Stimulated activated CD4-positive, alpha-beta T cell treated with anti-CD3 and anti-CD28 coated beads, Interleukin-4, amount 100 ng/mL, for 48 hours (primary cell): ENCODE measurements around the gene C2orf92.
"Not testable (repeated sequence)": the region's sequence is repeated elsewhere in the genome, so short reads cannot be mapped to it uniquely, and the experiment has no call there.

ENCODE experiments used
- DNase-seq, 2 donors: peaks; one replicate each; pipeline ENCODE4 v3.0.0-alpha.2; 2020; ENCODE audit warnings: low read depth in 2 of 2

The C2orf92 gene

DNA sequence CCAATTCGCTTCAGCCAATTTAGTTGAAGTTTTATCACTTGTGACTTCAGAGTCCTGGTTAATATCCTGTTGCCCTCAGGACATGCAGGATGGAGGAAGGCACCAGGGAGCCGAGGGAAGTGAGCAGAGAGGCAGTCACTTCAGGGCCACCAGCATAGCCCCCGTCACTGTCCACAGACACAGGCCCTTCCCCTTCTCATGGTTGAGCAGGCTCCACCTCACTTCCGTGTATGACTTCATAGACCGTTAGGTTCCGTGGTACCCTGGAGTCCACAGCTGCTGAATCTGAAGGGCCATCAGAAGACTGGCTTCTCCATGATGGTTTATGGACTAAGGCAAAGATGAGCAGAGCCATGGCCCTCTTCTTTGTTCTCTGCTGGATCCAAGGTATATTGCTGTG lies at the start of gene C2orf92:
Gene C2orf92, plus strand, starts transcription at position 266 of the 400 bp plus-strand sequence. Its CDS starts 76 bp downstream, at position 342.
- DNase-seq = no peak

DNA sequence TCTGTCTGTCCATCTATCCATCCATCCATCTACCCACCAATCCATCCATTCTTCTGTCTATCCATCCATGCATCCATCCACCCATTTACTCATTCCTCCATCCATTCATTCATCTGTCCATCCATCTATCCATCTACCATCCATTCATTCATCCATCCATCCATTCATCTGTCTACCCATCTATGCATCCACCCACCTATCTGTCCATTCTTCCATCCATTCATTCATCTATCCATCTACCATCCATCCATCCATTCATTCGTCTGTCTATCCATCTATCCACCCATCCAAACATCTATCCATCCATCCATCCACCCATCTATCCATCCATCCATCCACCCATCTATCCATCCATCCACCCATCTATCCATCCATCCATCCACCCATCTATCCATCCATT lies 49.0 kb upstream of the C2orf92 start:
- not testable (repeated sequence) for DNase-seq

DNA sequence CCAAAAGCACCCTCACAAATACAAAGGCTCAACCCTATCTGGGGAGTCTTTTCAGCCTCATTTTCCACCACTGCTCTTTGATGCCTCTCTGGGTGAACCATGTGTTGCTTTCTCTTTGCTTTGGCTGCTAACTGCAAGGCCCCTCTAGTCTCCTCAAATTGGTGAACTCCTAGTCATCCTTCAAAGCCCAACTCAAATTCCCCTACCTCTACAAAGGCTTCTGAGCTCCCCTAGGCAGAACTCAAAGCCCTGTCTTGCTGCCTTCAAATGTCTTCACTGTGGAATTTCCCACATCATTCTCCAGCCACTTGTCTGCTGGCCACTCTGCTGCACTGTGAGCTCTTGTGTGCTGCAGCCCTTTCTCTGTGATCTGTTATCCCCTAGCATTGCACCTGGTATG lies 46.5 kb upstream of the C2orf92 start:
- not testable (repeated sequence) for DNase-seq

DNA sequence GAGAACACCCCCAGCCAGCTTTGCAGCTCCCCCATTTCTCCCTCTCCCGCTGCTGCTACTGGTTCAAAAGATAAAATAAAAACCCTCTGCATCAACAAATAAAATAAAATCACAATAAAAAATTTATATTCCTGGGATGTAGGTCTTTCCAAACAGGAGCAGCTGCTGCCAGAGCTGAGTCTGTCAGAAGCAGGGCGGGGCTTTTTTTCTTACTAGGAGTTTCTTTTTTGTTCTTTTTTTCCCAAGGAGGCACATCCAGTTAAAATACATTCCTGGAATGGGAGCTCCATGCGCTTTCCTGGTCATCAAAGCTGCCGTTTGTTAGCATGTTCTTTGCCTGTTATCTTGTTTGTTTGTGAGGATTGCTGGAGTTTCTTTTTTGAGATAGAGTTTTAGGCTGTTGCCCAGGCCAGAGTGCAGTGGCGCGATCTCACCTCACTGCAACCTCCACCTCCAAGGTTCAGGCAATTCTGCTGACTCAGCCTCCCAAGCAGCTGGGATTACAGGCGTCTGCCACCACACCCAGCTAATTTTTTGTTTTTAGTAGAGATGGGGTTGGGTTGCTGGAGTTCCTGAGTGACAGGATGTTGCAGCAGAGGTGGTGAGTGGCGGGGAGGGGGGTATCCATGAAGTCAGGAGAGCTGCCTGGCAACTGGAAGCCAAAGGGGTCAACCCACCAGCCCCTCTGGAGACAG lies 44.0 kb upstream of the C2orf92 start:
- not testable (repeated sequence) for DNase-seq

DNA sequence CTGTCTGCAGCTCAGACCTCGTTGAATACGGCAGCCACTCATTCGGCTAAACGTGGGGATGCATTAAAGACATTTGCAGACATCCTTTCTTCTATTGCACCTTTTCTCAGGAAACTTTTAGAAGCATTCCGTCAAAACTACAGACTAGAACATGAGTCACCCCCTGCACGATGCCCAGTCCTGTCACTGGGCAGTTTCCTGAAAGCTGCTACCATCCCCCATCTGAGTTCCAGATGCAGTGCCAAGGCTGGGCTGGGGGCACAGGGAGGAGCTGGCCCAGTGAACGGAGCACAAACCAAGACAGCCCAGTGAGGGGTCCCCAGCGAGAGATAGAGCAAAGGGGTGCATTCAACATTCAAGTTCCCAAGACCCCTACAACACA lies 43.5 kb upstream of the C2orf92 start:
- DNase-seq = not testable (repeated sequence)

DNA sequence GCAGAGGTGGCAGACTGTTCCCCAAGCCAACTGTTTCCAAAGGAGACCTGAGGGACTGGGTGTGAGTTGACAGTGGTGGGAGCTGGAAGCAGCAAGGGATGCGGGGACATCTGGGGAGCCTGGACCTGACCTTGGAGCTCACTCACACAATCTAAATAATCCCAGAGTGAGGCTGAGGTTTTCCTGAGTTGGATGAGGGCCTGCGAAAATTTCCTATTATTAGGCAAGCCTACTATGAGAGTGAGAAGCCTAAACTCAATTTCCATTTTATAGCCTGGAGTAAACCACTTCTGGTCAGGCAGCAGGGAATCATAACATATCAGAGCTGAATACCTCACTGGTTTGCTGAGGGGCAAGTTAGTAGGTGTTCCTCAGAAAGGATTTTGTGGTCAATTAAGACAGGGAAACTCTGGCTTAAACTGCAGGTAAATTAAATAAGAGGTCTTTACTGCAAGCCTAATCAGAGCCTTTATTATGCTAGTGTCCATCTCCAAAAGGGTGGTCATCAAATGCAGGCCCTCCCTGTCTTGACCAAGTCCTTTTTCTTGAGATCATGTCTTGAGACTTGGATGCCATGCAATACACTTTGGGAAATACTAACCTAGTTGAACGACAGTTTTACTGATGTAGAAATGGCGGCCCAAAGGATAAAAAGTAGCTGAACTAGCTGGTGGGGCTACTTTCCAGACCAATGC lies 25.3 kb upstream of the C2orf92 start:
- DNase-seq = no peak

DNA sequence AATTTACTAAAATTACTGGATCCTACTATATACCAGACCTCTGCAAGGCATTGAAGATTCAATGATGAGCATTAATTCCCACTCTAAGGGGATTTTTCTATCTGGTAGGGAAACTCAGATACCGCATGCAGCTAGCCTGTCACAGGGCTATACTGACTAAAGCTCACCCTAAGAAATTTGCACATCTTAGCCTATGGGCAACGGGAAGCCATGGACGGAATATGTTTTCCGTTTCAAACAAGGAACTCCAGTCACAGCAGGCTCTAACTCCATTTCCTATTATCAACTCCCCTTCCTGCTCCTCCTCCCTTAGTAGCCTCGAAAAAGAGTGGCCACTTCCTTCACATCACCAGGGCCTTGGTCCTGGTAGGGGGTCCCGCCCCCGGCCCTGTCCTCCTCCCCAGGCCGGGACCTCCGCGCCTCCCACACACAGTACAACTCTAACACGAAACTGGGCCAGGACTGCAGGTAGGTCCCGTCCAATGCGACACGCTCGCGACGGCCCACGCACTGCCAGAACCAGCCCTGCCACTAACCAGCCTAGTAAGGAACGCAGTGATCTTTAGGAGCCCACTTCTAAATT lies 24.3 kb upstream of the C2orf92 start:
- no peak for DNase-seq

DNA sequence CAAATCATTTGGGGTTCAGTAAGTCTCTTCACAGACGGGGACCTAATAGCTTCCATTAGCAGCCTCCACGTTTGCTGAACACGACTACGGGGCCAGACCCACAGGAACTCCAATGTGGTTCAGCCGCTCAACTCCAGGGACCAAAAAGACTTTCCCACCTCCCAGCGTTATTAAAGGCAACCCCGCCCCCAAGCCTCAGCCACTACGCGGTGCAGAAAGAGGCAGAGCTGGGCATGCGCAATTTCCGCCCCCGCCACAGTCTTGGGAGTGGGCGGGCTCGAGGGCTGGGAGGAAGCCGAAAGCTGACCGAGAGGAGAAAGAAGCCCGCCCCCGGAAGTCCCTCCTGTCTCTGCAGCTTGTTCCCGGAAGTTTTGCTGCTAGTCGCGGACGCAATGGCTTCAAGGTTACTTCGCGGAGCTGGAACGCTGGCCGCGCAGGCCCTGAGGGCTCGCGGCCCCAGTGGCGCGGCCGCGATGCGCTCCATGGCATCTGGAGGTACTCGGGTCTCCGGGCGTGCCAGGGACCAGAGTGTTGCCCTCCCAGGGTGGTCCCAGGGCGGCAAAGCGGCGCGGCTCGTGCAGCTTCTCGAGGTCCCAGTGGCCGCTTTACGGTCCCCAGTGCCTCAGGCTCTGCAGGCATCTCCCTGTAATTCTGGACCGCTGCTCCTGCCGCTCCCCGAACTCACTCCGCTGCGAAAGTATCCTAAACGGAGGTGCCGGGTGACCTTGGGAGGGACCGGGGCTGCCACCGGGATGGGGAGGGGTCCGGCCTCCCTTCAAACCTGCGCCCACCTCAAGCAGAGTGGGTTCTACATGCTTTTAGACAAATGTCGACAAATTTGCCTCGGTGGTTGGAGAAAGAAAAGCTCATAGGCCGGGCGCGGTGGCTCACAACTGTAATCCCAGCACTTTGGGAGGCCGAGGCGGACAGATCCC lies 23.6 kb upstream of the C2orf92 start, which contains the start of gene COX5B:
Gene COX5B, plus strand, starts transcription at position 368 of the 935 bp plus-strand sequence. Its CDS starts 25 bp downstream, at position 393.
- peak; percentile 98 for DNase-seq

DNA sequence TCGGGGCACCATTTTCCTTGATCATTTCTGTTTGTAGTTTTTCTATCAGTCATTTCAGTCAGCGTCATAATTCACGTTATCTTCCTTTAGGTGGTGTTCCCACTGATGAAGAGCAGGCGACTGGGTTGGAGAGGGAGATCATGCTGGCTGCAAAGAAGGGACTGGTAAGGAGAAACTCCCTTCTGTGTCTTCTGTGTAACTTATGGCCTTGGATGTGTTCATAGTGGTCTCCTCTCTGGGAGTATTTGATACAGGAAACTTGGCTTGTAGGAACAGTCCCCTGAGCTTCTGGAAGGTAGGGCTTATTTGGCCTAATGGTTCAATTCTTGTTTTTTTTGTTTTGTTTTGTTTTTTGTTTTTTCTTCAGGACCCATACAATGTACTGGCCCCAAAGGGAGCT lies 22.5 kb upstream of the C2orf92 start:
- DNase-seq = no peak

DNA sequence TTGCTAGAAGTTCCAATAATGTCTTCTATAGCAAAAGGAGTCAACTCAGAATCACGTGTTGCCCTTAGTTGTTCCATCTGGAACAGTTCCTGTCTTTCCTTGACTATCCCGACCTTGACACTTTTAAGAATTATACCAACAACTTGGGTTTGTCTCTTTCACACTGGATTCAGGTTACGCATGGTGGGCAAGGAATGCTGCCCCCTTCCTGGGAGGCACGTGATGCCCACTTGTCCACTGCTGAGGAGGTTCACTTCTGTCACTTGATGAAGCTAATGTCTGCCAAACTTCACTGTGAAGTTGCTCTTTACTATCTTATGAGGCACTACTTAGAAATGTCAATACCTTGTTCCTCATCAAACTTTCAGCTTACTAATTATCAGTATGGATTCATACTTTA lies 18.4 kb upstream of the C2orf92 start:
- no peak for DNase-seq

DNA sequence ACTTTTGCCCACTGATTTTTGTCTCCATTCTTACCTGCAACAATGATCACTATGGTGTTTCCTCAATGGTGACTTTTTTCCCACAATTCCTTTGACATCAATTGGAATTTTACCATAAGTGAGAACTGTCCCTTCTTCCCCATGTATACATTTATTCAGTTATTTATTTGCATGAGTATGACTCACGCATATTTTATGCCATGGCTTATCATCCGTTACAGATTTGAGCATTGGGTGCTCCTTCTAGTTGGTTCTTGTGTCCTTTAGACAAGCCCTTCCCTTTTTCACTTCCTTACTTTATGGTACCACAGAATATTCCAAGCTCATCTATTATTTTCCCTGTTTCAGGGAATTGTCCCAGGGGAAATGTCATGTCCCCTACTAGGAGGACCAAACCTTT lies 16.0 kb upstream of the C2orf92 start:
- no peak for DNase-seq

DNA sequence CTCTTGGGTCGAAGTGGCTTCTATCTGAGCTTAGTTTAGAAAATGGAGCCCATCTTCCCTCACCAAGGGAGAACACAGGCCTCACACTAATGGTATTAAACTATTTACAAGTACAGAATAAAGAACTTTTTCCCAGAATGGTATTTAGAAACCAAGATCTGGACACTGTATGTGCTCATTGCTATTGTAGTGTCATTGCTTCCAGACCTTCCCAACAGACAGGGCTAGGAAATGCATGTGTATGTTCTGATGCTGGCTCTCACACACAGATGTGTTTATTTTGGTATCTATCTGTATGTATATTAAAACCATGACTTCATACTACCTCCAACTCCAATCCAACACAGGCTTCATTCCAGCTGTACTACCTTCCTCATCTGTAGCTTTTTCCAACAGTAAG lies 15.6 kb upstream of the C2orf92 start:
- no peak for DNase-seq

DNA sequence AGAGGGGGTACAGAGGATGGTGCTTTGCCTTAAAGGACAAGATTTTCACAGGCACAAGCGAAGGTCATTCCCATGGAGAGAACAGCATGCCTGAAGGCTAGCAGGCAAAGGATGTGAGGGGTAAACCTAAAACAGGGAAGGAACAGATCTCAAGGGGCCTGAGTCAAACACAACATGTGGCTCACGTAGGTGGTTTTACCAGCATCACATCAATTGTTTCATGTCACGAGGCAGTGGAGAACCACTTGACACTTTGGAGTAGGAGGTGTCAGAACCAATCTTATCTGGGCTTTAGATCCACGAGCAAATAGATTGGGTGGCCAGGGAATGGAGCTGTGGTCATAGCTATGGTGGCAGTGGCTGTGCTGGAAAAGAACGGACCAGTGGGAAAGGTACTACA lies 15.2 kb upstream of the C2orf92 start:
- no peak for DNase-seq

DNA sequence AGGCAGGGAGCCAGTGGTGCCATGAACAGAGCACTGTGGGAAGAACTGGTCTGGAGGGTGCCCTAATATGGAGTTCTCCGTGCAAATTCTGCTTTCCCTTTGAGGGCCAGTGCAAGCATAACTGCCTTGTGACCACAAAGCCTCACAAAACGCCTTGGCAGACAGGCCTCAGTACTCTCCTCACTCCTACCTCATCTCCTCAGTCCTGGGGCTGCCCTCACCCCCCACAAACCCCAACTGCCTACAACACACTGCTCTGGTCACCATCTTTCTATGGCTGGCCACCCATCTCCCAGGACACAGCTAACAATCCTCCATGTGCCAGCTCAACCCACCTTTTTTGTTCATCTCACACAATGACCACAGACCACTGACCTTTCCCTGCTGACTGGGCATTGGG lies 14.7 kb upstream of the C2orf92 start:
- DNase-seq = no peak

DNA sequence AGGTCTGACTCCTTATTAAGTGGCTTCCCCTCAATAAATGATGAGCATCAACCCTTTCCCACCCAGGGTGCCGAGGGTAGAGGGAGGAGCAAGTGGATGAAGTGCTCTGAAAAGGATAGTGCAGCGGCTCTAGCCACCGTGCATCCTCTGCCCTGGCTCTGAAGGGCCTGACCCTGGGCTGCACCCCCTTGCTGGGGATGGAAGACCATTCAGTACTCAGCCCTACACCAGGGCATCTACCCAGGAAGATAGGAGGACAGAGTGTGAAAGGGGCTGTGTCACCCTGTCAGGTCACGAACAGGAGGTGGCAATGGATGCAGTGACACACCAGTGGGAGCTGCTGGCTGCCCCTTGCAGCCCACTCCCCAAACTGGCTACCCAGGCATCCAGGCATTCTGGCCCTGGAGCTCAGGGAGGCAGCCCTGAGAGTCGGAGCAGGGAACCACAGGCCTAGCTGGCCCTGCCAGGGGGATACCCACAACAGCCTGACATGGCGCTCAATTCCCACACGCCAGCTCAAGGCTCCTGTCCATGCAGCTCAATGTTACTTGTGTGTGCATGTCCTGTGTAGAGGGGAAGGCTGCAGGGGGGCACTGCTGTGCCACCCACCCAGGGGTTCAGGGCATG lies 13.3 kb upstream of the C2orf92 start:
- DNase-seq = no peak

DNA sequence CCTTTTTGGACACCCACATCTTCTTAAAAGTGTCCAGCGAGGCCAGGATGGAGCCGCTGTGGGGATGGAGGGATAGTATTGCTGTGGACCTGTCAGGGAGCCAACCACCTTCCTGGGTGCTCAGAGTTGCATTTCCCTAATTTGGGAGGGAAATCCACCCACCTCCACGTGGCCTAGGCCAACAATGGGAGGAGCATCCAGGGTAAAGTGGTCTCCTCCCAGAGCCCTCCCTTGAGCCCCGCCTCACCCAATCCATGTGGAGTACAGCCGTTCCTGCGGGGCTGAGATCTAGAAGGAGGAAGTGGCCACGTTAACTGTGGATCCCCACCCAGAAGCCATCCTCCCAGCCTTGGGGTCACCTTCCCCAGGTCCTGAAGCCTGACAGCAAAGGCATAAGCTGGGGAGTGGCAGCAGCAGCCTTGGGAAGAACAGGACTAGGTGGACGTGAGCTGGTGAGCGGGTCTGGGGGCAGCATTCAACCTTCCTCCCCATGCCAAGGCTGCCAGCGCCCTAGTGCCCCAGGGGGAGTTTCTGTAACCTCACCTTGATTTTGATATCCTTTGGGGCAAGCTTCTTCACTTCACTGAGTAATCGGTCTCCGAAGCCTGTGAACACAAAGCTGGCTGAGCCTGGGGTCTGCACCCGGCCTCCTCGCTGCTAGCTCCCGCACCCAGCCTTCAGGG lies 12.5 kb upstream of the C2orf92 start:
- no peak for DNase-seq

DNA sequence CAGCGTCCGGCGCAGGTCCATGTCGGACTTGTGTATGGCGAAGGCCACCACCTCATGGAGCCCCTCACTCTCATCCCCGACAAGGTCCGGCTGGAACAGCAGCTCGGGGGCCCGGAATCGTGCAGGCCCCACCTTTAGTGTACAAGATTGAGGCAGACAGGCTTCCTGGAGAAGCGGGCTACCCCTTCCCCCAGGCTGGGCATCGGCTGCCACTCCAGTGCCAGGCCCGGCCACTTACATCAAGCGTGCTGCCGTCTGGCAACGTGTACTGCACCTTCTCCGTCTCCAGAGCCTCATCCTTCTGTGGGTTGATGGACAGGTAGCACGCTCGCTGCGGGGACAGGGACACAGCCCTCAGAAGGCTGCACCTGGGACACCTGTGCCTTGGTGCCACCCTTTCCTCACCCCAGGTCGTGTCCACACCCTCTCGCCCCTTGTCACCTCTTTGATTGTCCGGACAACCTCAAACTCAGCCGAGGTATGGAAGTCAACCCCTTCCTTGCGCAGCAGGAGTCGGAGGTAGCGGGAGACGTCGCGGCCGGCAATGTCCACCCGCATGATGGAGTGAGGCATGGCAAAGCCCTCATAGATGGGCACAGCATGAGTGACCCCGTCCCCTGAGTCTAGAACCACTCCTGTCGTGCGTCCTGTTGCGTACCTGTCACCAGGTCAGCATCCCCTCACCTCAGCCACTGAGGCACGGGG lies 11.4 kb upstream of the C2orf92 start:
- DNase-seq = no peak

DNA sequence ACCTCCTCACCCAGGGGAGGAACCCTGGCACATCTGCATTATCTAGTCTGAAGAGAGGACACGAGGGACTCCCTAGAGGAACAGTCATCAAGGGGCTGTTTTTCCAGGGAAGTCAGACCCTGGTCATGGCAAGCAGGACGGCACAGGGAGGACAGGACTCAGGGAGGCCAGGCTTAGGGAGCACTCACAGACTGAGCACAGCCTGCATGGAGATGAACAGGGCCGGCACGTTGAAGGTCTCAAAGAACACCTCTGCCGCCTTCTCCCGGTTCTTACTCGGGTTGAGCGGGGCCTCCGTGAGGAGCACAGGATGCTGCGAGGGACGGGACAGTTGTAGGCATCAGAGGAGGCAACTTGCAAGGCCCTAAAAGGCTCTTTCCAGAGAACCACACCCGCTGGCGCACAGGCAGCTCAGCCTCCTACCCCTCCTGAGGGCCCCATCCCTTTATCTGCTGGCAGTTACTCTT lies 10.8 kb upstream of the C2orf92 start:
- no peak for DNase-seq

DNA sequence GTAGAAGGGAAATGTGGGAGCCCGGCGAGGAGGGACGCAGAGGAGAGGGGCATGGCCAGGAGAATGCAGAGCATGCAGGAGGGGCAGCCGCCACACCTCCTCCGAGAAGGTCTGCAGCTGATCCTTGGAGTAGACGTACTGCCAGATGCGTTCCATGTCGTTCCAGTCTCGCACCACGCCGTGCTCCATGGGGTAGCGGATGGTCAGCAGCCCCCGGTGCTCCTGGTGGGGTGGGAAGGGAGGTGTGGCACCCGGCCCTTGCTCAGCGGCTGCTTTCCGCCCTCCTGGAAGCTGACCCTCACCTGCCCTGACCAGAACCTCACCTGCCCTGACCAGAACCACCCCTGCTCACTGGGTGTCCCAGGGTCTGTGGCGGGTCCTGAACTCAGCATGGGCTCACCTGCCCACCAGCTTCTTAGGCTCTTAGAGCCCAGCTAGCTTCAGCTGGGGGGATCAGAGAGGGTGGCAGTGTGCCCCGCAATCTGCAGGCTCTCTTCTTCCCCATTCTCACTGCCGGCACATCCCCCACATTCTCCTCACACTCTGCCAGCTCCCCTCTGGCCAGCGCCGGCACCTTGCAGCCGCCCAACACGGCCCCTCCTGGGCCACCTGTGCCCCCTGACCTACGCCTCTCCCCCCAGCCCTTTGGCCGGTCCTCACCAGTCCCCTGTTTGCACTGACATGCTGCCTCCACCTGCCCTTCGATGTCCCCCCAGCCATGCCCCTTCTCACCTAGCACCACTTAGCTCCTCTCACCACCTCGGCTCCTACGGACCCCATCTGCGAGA lies 10.1 kb upstream of the C2orf92 start:
- no peak for DNase-seq
